SJCRH30 (cell line): ENCODE measurements around the gene FLRT3. TPM values are rescaled to one million over a fixed set of nuclear protein-coding genes. Genes with fewer than 3 reads are reported as not detected.

ENCODE experiments used
- DNase-seq, 2 experiments: peaks; one replicate each; pipeline ENCODE4 v3.0.0-alpha.2; 2015 to 2020
- H3K27ac ChIP-seq: fragments of 250-450 bp; sonication (Bioruptor Pico); 2 replicates; pipeline ENCODE4 v1.5.1; 2020; ENCODE audit warnings: mild to moderate bottlenecking, moderate library complexity
- H3K27me3 ChIP-seq: fragments of 250-450 bp; sonication (Bioruptor Pico); 2 replicates; pipeline ENCODE4 v1.5.1; 2020; ENCODE audit warnings: mild to moderate bottlenecking, moderate library complexity
- H3K36me3 ChIP-seq: fragments of 250-450 bp; sonication (Bioruptor Pico); 2 replicates; pipeline ENCODE4 v1.5.1; 2020; ENCODE audit warnings: mild to moderate bottlenecking, moderate library complexity
- H3K4me1 ChIP-seq: fragments of 250-450 bp; sonication (Bioruptor Pico); 2 replicates; pipeline ENCODE4 v1.5.1; 2020; ENCODE audit warnings: mild to moderate bottlenecking, moderate library complexity
- H3K4me3 ChIP-seq: fragments of 250-450 bp; sonication (Bioruptor Pico); 2 replicates; pipeline ENCODE4 v1.5.1; 2020; ENCODE audit warnings: mild to moderate bottlenecking, moderate library complexity
- H3K9me3 ChIP-seq: fragments of 250-450 bp; sonication (Bioruptor Pico); replicated peaks from 2 replicates; pipeline ENCODE4 v1.5.1; 2020; ENCODE audit warnings: mild to moderate bottlenecking, moderate library complexity
- total RNA-seq: library from RNA; depleted of rRNA; stranded (reverse); fragments of >200 nt; shearing (Covaris generic); gene quantifications from 2 replicates; pipeline ENCODE4 v1.2.3, GENCODE V29; 2014

The FLRT3 gene
- total RNA-seq, 1 experiment from 2014 or later, result 6.5 TPM

DNA sequence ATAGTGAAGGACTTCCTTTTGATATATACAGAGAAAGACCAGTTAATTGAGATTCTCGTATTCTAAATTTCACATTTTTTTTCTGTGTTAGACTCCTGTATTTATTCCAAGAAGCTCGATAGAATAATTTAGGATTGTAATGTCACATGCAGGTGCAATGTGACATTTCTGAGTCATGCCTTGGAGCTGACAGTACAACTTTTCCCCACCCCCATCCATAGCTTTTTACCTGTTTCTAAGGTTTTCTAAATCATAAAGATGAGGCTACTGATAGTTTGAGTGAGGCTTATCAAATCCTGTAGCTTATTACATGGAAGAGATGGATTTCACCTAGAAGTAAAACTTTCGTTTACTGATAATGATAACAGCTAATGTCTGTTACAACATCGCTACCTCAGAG is 37.6 kb downstream of the FLRT3 start:
- Histone ChIP-seq H3K36me3 (no peaks in the 10 kb centered on the region), H3K27ac (no peak overlapping the region), H3K9me3 (no peaks in the 10 kb centered on the region), H3K4me1 (peaks cover 13% of the 10 kb centered on the region; the same call in 1 of the 2 replicates), H3K27me3 (no peaks in the 10 kb centered on the region), H3K4me3 (no peak overlapping the region)
- DNase-seq, result no peak

GRCh38 chr20:14295770-14296309 is 41.6 kb downstream of the FLRT3 start:
- no peaks in the 10 kb centered on the region for H3K4me1 ChIP-seq
- no peaks in the 10 kb centered on the region for H3K36me3 ChIP-seq
- DNase-seq, result no peak
- no peaks in the 10 kb centered on the region for H3K9me3 ChIP-seq
- no peak overlapping the region for H3K4me3 ChIP-seq
- no peak overlapping the region for H3K27ac ChIP-seq
- no peaks in the 10 kb centered on the region for H3K27me3 ChIP-seq

DNA sequence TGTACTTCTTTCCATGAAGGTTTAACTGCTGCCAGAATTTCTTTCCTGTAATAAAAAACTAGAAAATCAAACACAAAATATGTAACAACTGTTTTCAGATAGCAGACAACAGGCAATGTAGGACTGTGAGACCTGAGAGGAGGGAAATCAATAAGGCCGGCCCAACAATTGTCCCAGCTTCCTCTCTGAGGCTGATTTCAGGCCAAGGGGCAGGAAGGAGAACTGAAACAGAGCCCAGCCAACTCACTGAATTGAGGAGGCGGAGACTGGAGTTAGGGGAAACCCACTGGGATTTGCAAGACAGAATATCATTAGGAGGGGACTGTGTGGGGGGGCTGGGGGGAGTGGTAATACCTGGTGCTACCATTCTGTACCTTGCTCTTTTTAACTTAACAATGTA is 42.2 kb downstream of the FLRT3 start:
- H3K27me3 ChIP-seq, result no peaks in the 10 kb centered on the region
- DNase-seq, result no peak
- no peak overlapping the region for H3K4me3 ChIP-seq

GRCh38 chr20:14291502-14291901 is 45.9 kb downstream of the FLRT3 start:
- no peaks in the 10 kb centered on the region for H3K27me3 ChIP-seq
- H3K4me1 ChIP-seq, result no peaks in the 10 kb centered on the region
- H3K36me3 ChIP-seq, result no peaks in the 10 kb centered on the region
- H3K9me3 ChIP-seq, result peaks cover 2% of the 10 kb centered on the region; the same call in 1 of the 2 replicates
- no peak overlapping the region for H3K4me3 ChIP-seq
- DNase-seq, result no peak
- no peak overlapping the region for H3K27ac ChIP-seq

More for the DNA sequence above, 42.2 kb downstream of the FLRT3 start:
- Histone ChIP-seq H3K9me3 (no peaks in the 10 kb centered on the region), H3K36me3 (no peaks in the 10 kb centered on the region), H3K4me1 (no peaks in the 10 kb centered on the region), H3K27ac (no peak overlapping the region)

- Histone ChIP-seq H3K27ac (no peak overlapping the region), H3K36me3 (no peaks in the 10 kb centered on the region), H3K4me1 (no peaks in the 10 kb centered on the region), H3K9me3 (peaks cover 2% of the 10 kb centered on the region; the same call in 1 of the 2 replicates), H3K27me3 (no peaks in the 10 kb centered on the region; the same call in 1 of the 2 replicates), H3K4me3 (no peak overlapping the region)
- DNase-seq, result no peak
These were observed 48.8 kb downstream of the FLRT3 start for GRCh38 chr20:14288341-14289330.

DNA sequence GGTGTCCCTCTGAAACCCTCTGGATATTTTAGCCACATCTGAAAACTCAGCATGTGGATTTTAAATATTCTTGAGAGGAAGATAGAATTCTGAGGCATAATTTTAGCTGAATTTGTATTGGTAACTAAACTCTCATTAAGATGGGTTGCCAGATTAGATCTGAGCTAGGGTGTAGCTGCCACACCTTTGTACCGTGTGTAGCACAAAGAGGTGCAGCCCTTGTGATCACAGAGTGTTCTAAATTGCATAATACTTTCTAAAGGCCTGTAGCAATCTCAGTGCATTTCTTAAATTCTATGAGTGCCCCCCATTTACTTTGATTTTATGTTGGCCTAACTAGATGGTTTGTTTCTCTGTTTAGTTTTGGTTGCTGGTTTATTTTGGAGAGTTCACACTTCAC is 53.0 kb downstream of the FLRT3 start:
- no peak overlapping the region for H3K27ac ChIP-seq
- H3K9me3 ChIP-seq, result peaks cover 2% of the 10 kb centered on the region; the same call in 1 of the 2 replicates
- H3K4me1 ChIP-seq, result no peaks in the 10 kb centered on the region
- H3K27me3 ChIP-seq, result no peaks in the 10 kb centered on the region; the same call in 1 of the 2 replicates
- no peaks in the 10 kb centered on the region for H3K36me3 ChIP-seq
- DNase-seq, result no peak
- no peak overlapping the region for H3K4me3 ChIP-seq

- H3K4me1 ChIP-seq, result no peaks in the 10 kb centered on the region
- peaks cover 2% of the 10 kb centered on the region; the same call in 1 of the 2 replicates for H3K9me3 ChIP-seq
- DNase-seq, result no peak
These were observed 55.3 kb downstream of the FLRT3 start for GRCh38 chr20:14282140-14282539.

More at GRCh38 chr20:14282140-14282539, 55.3 kb downstream of the FLRT3 start:
- H3K27me3 ChIP-seq, result no peaks in the 10 kb centered on the region; the same call in 1 of the 2 replicates
- no peak overlapping the region for H3K4me3 ChIP-seq
- no peaks in the 10 kb centered on the region for H3K36me3 ChIP-seq
- H3K27ac ChIP-seq, result no peak overlapping the region
